ENCODE measurements around the gene NEUROD2.

NEUROD2 gene

GRCh38 chr17:39578272-39578671 lies 29.4 kb downstream of the NEUROD2 start:
- no peak for FAIRE-seq

- no peak for FAIRE-seq
Observed at GRCh38 chr17:39576187-39576586, 31.5 kb downstream of the NEUROD2 start.

- FAIRE-seq, result no peak
Observed at GRCh38 chr17:39573447-39574298, 34.0 kb downstream of the NEUROD2 start.

GRCh38 chr17:39572121-39572520 lies 35.6 kb downstream of the NEUROD2 start:
- no peak for FAIRE-seq

- no peak for FAIRE-seq
Observed at GRCh38 chr17:39569126-39569525, 38.6 kb downstream of the NEUROD2 start.

- FAIRE-seq, result no peak
Observed at GRCh38 chr17:39568702-39569101, 39.0 kb downstream of the NEUROD2 start.

- no peak for FAIRE-seq
Observed at GRCh38 chr17:39566094-39566850, 41.4 kb downstream of the NEUROD2 start.

GRCh38 chr17:39564211-39564848 lies 43.4 kb downstream of the NEUROD2 start:
- FAIRE-seq, result no peak

- no peak for FAIRE-seq
Observed at GRCh38 chr17:39563476-39563875, 44.2 kb downstream of the NEUROD2 start.

- no peak for FAIRE-seq
Observed at GRCh38 chr17:39562976-39563375, 44.7 kb downstream of the NEUROD2 start.

GRCh38 chr17:39562395-39562794 lies 45.3 kb downstream of the NEUROD2 start:
- FAIRE-seq, result no peak

GRCh38 chr17:39556423-39556822 lies 51.3 kb downstream of the NEUROD2 start:
- FAIRE-seq, result no peak

- FAIRE-seq, result no peak
Observed at GRCh38 chr17:39555368-39555767, 52.4 kb downstream of the NEUROD2 start.

Data from colon (tissue), 2 donors.